Measurements from ENCODE around the gene TMC6. TPM values are rescaled to one million over a fixed set of nuclear protein-coding genes. Genes with fewer than 3 reads are reported as not detected.

TMC6 gene
- total RNA-seq, 1 donor from 2014 or later = 580 TPM

DNA sequence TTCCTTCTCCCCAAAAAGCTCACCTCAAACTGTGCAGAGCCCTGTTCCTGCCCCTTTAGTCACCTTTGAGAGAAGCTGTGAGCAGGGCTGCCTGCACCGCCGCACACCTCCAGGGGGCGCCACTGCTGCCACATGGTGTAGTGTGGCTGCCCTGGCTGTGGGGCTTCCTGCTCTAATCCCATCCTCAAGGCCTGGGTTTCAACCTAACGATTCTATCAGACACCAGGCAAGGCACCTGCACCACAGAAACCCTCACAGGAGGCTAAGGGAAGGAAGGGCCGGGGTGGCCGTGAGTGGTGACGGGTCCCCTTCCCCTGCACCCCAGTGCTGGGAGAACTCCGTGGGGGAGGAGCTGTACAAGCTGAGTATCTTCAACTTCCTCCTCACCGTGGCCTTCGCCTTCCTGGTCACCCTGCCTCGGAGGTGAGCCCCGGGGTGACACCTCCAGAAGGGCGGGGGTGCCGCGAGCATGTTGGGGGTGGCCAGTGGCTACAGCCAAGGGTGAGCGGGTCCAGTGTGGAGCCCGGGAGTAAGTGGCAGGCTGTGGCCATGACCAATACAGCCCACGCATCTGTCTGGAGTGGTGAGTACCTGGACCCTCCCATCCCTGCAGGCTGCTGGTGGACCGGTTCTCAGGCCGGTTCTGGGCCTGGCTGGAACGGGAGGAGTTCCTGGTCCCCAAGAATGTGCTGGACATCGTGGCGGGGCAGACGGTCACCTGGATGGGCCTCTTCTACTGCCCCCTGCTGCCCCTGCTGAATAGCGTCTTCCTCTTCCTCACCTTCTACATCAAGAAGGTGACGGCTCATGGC lies 9.0 kb upstream of the TMC6 start:
- intact Hi-C loops (cut with micrococcal nuclease) = no loop called here

DNA sequence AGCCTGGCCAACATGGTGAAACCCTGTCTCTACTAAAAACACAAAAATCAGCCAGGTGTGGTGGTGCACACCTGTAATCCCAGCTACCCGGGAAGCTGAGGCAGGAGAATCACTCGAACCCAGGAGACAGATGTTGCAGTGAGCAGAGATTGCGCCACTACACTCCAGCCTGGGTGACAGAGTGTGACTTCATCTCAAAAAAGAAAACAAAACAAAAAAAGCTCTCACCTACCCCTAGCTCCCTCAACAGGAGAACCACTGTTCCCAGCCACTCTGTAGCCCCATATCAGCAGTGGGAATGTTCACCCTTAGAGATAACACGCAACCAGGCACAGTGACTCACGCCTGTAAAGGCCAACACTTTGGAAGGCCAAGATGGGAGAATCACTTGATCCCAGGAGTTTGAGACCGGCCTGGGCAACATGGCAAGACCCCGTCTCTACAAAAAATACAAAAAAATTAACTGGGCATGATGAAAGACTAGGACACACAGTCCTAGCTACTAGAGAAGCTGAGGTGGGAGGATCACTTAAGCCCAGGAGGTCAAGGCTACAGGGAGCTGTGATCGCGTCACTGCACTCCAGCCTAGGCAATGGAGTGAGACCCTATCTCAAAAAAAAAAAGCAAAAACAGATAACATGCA lies 7.4 kb upstream of the TMC6 start:
- intact Hi-C loops (cut with micrococcal nuclease) = loop anchor here (2.0 kb wide), 1 partner anchor 225 kb away; the partner anchor contains the start of gene SOCS3

DNA sequence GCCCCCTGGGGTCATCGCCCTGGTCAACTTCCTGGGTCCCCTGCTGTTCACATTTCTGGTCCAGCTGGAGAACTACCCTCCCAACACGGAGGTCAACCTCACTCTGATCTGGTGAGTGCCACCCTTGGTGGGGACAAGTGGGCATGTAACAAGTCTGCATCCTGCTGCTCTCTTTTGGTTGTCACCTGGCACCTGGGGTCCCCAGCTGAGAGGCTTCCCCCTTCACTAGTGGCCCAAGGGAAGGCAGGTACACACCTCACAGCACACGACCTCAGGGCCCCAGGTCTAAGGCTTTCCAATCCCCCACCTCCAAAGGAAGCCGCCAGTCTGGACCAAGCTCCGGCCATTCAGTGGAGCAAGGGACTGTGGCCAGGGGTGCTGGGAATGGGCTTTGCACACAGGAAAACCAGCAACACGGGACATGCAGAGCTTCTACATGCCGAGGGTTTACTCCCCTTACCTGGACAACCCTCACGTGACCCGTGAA lies 6.4 kb upstream of the TMC6 start:
- intact Hi-C loops (cut with micrococcal nuclease) = loop anchor here (1.0 to 5.0 kb wide), 7 partner anchors 14 to 1398 kb away; partner anchors contain the start of genes MFSD11, SOCS3, SRSF2 and SYNGR2

DNA sequence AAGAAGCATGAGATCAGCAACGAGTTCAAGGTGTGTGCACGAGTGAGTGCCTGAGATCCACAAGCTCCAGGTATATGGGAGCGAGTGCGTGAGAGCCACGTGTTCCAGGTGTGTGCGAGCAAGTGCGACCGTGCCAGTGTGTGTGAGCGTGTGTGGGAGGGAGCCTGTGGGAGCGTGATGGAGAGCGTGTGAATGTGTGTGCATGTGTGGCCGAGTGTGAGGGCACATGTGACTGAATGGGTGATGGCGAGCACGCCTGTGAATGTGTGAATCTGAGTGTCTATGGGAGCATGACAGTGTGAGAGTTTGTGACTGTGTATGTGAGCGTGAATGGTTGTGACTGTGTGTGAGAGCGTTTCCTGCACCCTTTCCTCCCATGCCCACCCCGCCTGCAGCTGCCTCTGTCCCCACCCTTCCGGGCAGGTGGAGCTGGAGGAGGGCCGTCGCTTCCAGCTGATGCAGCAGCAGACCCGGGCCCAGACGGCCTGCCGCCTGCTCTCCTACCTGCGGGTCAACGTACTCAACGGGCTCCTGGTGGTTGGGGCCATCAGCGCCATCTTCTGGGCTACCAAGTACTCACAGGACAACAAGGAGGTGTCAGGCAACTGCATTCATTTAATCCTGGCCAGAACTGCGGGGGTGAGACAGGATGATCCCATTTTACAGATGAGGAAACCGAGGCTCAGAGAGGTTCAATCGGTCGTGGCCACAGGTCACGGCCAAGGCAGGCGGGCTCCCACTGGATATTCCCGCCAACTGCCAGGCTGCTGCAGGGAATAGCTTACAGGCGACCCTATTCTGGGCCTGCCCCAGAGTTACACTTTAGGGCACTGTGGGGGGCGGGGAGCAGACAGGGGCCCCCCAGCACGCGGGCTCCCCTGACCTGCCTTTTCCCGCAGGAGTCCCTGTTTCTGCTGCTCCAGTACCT lies 5.7 kb upstream of the TMC6 start:
- intact Hi-C loops (cut with micrococcal nuclease) = loop anchor here (1.0 to 5.0 kb wide), 8 partner anchors 13 to 1397 kb away; partner anchors contain the start of genes MFSD11, SOCS3, SRSF2 and SYNGR2

DNA sequence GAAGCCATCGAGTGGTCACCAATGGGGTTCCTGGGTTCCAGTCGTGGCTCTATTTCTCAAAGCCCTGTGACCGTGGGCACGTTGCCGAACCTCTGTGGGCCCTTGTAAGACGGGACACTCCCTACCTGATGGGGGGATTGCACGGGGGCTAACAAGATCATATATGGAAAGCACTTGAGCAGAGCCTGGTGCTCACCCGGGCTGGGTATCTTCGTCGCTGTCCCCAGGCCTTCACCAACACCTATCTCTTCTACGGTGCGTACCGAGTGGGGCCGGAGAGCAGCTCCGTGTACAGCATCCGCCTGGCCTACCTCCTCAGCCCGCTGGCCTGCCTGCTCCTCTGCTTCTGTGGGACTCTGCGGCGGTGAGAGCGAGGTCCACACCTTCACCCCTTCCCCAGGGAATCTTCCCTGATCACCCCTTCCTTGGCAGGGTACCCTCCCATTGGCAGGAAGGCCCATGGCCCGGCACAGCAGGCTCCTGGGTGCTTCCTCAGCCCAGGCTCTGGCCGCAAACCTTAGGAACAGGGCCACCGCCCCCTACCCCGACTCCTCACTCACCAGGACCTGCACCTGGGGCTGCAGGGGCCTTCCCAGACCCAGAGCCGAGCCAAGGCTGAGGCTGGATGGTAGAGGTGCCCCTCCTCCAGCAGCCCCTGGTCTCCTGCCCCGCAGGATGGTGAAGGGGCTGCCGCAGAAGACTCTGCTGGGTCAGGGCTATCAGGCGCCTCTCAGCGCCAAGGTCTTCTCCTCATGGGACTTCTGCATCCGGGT lies 4.8 kb upstream of the TMC6 start:
- intact Hi-C loops (cut with micrococcal nuclease) = loop anchor here (2.0 to 5.0 kb wide), 4 partner anchors 34 to 1396 kb away; partner anchors contain the start of genes MFSD11, SRSF2 and SYNGR2

- intact Hi-C loops (cut with micrococcal nuclease) = loop anchor here (2.0 to 5.0 kb wide), 4 partner anchors 35 to 1395 kb away; partner anchors contain the start of genes MFSD11, SRSF2 and SYNGR2
These were observed 4.2 kb upstream of the TMC6 start for GRCh38 chr17:78132767-78133178.

GRCh38 chr17:78132084-78132676 lies 3.6 kb upstream of the TMC6 start:
- intact Hi-C loops (cut with micrococcal nuclease) = loop anchor here (2.0 to 5.0 kb wide), 4 partner anchors 35 to 1395 kb away; partner anchors contain the start of genes MFSD11, SRSF2 and SYNGR2

GRCh38 chr17:78131172-78132083 lies 2.9 kb upstream of the TMC6 start:
- intact Hi-C loops (cut with micrococcal nuclease) = loop anchor here (1.0 to 5.0 kb wide), 5 partner anchors 36 to 1394 kb away; partner anchors contain the start of genes MFSD11, SRSF2 and SYNGR2

DNA sequence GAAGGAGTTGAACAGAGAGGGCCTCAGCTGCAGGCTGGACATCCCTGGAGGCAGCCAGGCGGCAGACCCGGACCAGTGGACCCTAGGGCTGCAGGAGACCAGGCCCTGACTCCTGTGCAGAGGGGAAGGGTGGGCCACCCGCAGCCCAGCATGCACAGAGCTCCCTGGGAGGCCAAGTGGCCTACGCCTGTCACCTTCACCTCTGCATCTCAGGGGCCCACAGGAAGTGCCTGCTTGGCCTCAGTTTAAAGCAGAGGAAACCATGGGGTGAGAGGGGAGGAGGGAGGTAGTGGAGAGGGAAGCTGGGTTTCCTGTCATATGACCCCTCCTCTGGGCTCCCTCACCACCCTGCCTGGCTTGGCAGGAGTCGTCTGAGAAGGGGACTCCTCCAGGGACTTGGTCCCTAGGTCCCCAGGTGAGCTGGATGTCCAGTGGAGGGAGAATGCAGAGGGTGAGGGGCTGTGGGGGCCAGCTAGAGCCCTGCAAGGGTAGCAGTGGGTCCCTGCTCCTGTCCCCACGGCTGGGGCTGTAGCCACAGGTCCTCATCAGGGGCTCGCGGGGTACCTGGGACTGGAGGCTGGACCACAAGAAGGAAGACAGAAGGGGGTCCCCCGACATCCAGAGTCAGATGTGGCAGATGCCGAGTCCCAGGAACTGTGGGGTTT lies 2.0 kb upstream of the TMC6 start, which contains the start of gene TMC8:
Gene TMC8 (plus strand): TSS at position 335 of the 665 bp plus-strand sequence. CDS start 818 bp downstream, outside the sequence.
- intact Hi-C loops (cut with micrococcal nuclease) = loop anchor here (1.0 to 5.0 kb wide), 7 partner anchors 9 to 1393 kb away; partner anchors contain the start of genes MFSD11, SRSF2 and SYNGR2

DNA sequence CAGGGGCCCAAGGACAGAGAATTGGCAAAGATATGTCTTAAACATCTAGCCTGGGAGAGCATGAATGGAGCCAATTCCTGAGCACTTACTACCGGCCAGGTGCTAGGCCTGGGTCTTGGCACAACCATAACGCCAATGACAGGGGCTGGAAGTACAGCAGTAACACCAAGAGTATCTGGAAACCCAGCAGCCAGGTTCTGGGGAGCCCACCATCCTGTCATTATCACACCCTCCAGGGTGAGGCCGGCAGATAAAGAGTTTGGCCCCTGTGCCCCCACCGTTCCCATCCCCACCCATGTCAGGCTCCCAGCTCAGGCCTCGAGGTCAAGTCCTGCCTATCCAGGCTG lies 1.5 kb upstream of the TMC6 start:
- intact Hi-C loops (cut with micrococcal nuclease) = loop anchor here (1.0 to 5.0 kb wide), 6 partner anchors 9 to 1393 kb away; partner anchors contain the start of genes MFSD11, SRSF2 and SYNGR2

DNA sequence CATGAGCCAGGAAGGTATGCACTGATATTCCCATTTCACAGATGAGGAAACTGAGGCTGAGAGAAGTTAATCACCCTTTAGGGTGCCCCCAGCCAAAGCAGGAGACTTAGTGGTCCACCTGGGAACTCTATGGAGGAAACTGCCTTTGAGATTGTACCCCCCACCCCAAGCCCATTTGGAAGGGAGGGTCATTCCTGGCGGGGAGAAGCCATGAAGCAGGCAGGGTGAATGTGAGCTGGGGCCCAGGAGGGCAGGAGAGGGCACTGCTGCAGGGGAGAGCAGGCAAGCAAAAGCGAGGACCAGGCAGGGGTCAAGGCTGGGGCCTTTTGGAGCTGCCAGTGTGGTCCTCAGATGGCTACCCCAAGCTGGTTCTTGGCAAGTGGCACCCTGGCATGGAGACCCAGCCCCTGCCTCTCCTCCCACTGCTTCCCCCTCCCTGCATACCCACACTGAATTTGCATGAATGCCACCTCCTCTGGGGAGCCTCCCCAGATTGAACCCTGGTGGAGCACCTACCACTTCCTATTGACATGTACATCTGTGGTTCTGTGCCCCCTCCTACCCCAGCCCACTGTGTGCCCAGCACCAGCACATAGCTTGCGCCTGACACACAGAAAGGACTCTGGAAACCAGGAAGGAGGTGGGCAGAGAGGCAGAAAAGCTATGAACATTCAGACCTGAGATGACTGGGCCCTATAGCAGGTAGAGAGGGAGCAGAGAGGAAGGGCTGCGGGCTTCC lies 965 bp upstream of the TMC6 start:
- intact Hi-C loops (cut with micrococcal nuclease) = loop anchor here (1.0 to 5.0 kb wide), 11 partner anchors 8 to 1392 kb away; partner anchors contain the start of genes AFMID, MFSD11, SOCS3 and SRSF2

GRCh38 chr17:78127888-78128550 lies 536 bp downstream of the TMC6 start:
- intact Hi-C loops (cut with micrococcal nuclease) = loop anchor here (2.0 to 5.0 kb wide), 3 partner anchors 171 to 676 kb away; partner anchors contain the start of gene TNRC6C

- intact Hi-C loops (cut with micrococcal nuclease) = loop anchor here (5.0 kb wide), 2 partner anchors 170 to 675 kb away; partner anchors contain the start of gene TNRC6C
These were observed 1.2 kb downstream of the TMC6 start for GRCh38 chr17:78127239-78127887.

DNA sequence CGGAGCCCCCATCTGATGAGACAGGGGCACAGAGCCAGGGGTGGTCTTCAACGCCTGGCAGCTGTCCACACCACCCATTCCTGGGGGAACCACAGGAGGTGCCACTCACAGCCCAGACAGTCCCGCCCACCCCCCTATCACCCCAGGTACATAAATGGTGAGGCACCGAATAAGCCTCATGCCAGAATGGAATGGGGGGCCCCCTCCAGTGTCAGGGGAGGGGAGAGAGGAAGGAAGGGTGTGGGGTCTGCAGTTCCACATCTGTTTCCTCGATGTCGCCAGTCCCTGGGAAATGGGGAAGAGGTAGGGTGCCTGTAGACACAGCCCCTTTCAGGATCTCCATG lies 1.7 kb downstream of the TMC6 start:
- intact Hi-C loops (cut with micrococcal nuclease) = loop anchor here (5.0 kb wide), 2 partner anchors 170 to 675 kb away; partner anchors contain the start of gene TNRC6C

Measured in T-helper 1 cell treated with Interleukin-12 subunit alpha and Interleukin-12 subunit beta and Interleukin-4 antibody, amounts not matched to agents 30 ng/mL and 1 ng/mL, for 36 hours (primary cell).